ENCODE measurements around the gene LIME1.

Gene LIME1

GRCh38 chr20:63711085-63711645, 25.3 kb upstream of the LIME1 start:
- Histone ChIP-seq H4K20me1 (ENCODE audit: control insufficient read depth, insufficient read depth, low read depth, low read length) (peaks cover 10% of the 10 kb centered on the region), H3K9me3 (ENCODE audit: control insufficient read depth, insufficient read depth, low read length) (peaks cover 7% of the 10 kb centered on the region; the same call in 1 of the 2 replicates), H3K4me1 (ENCODE audit: control insufficient read depth, low read length) (peaks cover 15% of the 10 kb centered on the region), H3K9me2 (replicated peaks; ENCODE audit: control insufficient read depth, low read length) (no peaks in the 10 kb centered on the region), H3K4me2 (ENCODE audit: low read length) (no peak overlapping the region), H3K79me2 (ENCODE audit: control insufficient read depth, low read length) (peaks cover 94% of the 10 kb centered on the region), H3K4me3 (ENCODE audit: low read length) (no peak overlapping the region), H3K36me3 (ENCODE audit: control insufficient read depth, low read length) (peaks cover 71% of the 10 kb centered on the region), H3K27me3 (ENCODE audit: control insufficient read depth, low read length) (no peaks in the 10 kb centered on the region), H3K27ac (ENCODE audit: low read depth, low read length) (no peak overlapping the region), H3F3A (ENCODE audit: control insufficient read depth, insufficient read depth) (no peaks in the 10 kb centered on the region)
- TF ChIP-seq, protein P1, sequence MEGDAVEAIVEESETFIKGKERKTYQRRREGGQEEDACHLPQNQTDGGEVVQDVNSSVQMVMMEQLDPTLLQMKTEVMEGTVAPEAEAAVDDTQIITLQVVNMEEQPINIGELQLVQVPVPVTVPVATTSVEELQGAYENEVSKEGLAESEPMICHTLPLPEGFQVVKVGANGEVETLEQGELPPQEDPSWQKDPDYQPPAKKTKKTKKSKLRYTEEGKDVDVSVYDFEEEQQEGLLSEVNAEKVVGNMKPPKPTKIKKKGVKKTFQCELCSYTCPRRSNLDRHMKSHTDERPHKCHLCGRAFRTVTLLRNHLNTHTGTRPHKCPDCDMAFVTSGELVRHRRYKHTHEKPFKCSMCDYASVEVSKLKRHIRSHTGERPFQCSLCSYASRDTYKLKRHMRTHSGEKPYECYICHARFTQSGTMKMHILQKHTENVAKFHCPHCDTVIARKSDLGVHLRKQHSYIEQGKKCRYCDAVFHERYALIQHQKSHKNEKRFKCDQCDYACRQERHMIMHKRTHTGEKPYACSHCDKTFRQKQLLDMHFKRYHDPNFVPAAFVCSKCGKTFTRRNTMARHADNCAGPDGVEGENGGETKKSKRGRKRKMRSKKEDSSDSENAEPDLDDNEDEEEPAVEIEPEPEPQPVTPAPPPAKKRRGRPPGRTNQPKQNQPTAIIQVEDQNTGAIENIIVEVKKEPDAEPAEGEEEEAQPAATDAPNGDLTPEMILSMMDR (IDR thresholded peaks at IDR 0.05; ENCODE audit: low read depth, low read length, poor library complexity, severe bottlenecking): no peak
- TF ChIP-seq EZH2phosphoT487 (IDR thresholded peaks at IDR 0.05; ENCODE audit: borderline replicate concordance, low read length): no peak

DNA sequence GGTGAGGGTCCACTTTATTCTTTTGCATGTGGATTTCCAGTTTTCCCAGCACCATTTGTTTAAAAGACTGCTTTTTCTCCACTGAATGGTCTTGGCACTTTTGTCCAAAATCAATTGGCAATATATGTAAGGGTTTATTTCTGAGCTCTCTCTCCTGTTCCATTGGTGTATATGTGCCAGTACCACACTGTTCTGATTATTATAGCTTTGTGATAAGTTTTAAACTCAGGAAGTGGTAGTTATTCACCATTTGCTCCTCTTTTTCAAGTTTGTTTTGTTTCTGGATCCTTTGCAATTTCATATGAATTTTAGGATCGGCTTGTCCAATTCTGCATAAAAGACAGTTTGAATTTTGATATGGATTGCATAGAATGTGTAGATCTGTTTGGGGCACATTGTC, 24.3 kb upstream of the LIME1 start:
- H3K4me1 ChIP-seq (ENCODE audit: control insufficient read depth, low read length): peaks cover 10% of the 10 kb centered on the region
- no peak overlapping the region for H3K4me2 ChIP-seq (ENCODE audit: low read length)
- H3K79me2 ChIP-seq (ENCODE audit: control insufficient read depth, low read length): peaks cover 93% of the 10 kb centered on the region
- H3K9me3 ChIP-seq (ENCODE audit: control insufficient read depth, insufficient read depth, low read length): peaks cover 7% of the 10 kb centered on the region; the same call in 1 of the 2 replicates
- H3K36me3 ChIP-seq (ENCODE audit: control insufficient read depth, low read length): peaks cover 69% of the 10 kb centered on the region
- TF ChIP-seq EZH2phosphoT487 (IDR thresholded peaks at IDR 0.05; ENCODE audit: borderline replicate concordance, low read length): no peak
- TF ChIP-seq, protein P1 (IDR thresholded peaks at IDR 0.05; ENCODE audit: low read depth, low read length, poor library complexity, severe bottlenecking): no peak
- H4K20me1 ChIP-seq (ENCODE audit: control insufficient read depth, insufficient read depth, low read depth, low read length): peaks cover 5% of the 10 kb centered on the region; the same call in 1 of the 2 replicates
- no peaks in the 10 kb centered on the region for H3K9me2 ChIP-seq (replicated peaks; ENCODE audit: control insufficient read depth, low read length)
- H3K4me3 ChIP-seq (ENCODE audit: low read length): no peak overlapping the region
- H3K27ac ChIP-seq (ENCODE audit: low read depth, low read length): no peak overlapping the region
- H3K27me3 ChIP-seq (ENCODE audit: control insufficient read depth, low read length): no peaks in the 10 kb centered on the region
- no peaks in the 10 kb centered on the region for H3F3A ChIP-seq (ENCODE audit: control insufficient read depth, insufficient read depth)

DNA sequence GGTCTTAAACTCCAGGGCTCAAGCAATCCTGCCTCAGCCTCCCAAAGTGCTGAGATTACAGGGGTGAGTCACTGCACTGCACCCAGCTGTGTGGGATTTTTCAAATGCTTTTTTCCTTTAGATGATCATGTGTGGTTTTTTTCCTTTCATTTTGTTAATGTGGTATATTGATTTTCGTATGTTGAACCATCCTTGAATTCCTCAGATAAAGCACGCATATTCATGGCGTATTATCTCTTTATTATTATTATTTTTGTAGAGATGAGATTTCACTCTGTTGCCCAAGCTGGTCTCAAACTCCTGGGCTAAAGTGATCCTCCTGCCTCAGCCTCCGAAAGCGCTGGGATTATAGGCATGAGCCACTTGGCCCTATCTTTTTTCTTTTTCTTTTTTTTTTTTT, 21.6 kb upstream of the LIME1 start:
- peaks cover 87% of the 10 kb centered on the region for H3K79me2 ChIP-seq (ENCODE audit: control insufficient read depth, low read length)
- H3F3A ChIP-seq (ENCODE audit: control insufficient read depth, insufficient read depth): no peaks in the 10 kb centered on the region
- H3K27me3 ChIP-seq (ENCODE audit: control insufficient read depth, low read length): no peaks in the 10 kb centered on the region
- H3K4me1 ChIP-seq (ENCODE audit: control insufficient read depth, low read length): no peaks in the 10 kb centered on the region
- H3K4me2 ChIP-seq (ENCODE audit: low read length): no peak overlapping the region
- TF ChIP-seq, protein P1 (IDR thresholded peaks at IDR 0.05; ENCODE audit: low read depth, low read length, poor library complexity, severe bottlenecking): no peak
- no peak for TF ChIP-seq EZH2phosphoT487 (IDR thresholded peaks at IDR 0.05; ENCODE audit: borderline replicate concordance, low read length)
- H3K4me3 ChIP-seq (ENCODE audit: low read length): no peak overlapping the region
- no peak overlapping the region for H3K27ac ChIP-seq (ENCODE audit: low read depth, low read length)
- peaks cover 7% of the 10 kb centered on the region; the same call in 1 of the 2 replicates for H3K9me3 ChIP-seq (ENCODE audit: control insufficient read depth, insufficient read depth, low read length)
- no peaks in the 10 kb centered on the region for H3K9me2 ChIP-seq (replicated peaks; ENCODE audit: control insufficient read depth, low read length)
- peaks cover 69% of the 10 kb centered on the region for H3K36me3 ChIP-seq (ENCODE audit: control insufficient read depth, low read length)
- no peaks in the 10 kb centered on the region for H4K20me1 ChIP-seq (ENCODE audit: control insufficient read depth, insufficient read depth, low read depth, low read length)
